Measurements from ENCODE around the gene PML.
"Not testable (repeated sequence)": the region's sequence is repeated elsewhere in the genome, so short reads cannot be mapped to it uniquely, and the experiment has no call there.

The PML gene

GRCh38 chr15:74053941-74054529 lies 59.5 kb downstream of the PML start:
- H3K9ac ChIP-seq (ENCODE audit: low read length): peak overlapping the region; percentile 30
- peak overlapping the region; percentile 22 for H3K4me3 ChIP-seq (ENCODE audit: low read length)
- peaks cover 19% of the 10 kb centered on the region for H3K4me1 ChIP-seq (ENCODE audit: control insufficient read depth, insufficient read depth, low read length)
- H3K27me3 ChIP-seq (ENCODE audit: control insufficient read depth, insufficient read depth, low read length): no peaks in the 10 kb centered on the region
- H3K36me3 ChIP-seq (ENCODE audit: control insufficient read depth, insufficient read depth, low read length): no peaks in the 10 kb centered on the region
- no peak overlapping the region for H3K27ac ChIP-seq (ENCODE audit: low read depth, low read length)

GRCh38 chr15:74055804-74056203 lies 61.3 kb downstream of the PML start:
- H3K4me3 ChIP-seq (ENCODE audit: low read length): no peak overlapping the region
- peaks cover 15% of the 10 kb centered on the region for H3K4me1 ChIP-seq (ENCODE audit: control insufficient read depth, insufficient read depth, low read length)
- no peaks in the 10 kb centered on the region for H3K27me3 ChIP-seq (ENCODE audit: control insufficient read depth, insufficient read depth, low read length)
- no peak overlapping the region for H3K9ac ChIP-seq (ENCODE audit: low read length)
- H3K36me3 ChIP-seq (ENCODE audit: control insufficient read depth, insufficient read depth, low read length): no peaks in the 10 kb centered on the region
- H3K27ac ChIP-seq (ENCODE audit: low read depth, low read length): no peak overlapping the region

DNA sequence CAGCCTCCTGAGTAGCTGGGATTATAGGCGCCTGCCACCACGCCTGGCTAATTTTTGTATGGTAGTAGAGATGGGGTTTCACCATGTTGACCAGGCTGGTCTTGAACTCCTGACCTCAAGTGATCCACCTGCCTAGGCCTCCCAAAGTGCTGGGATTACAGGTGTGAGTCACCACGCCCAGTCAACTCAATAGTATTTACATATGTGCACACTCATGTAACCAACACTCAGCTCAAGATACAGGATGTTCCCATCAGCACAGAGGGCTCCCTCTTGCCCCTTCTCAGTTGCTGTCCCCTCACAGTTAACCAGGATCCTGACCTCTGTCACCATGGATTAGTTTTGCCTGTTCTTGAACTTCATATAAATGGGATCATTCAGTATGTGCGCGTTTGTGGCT lies 61.8 kb downstream of the PML start:
- not testable (repeated sequence) for H3K4me3 ChIP-seq (ENCODE audit: low read length); H3K9ac ChIP-seq (ENCODE audit: low read length); H3K36me3 ChIP-seq (ENCODE audit: control insufficient read depth, insufficient read depth, low read length); H3K27ac ChIP-seq (ENCODE audit: low read depth, low read length); H3K27me3 ChIP-seq (ENCODE audit: control insufficient read depth, insufficient read depth, low read length)
- peaks cover 12% of the 10 kb centered on the region for H3K4me1 ChIP-seq (ENCODE audit: control insufficient read depth, insufficient read depth, low read length)

GRCh38 chr15:74059050-74059833 lies 64.7 kb downstream of the PML start:
- H3K4me3 ChIP-seq (ENCODE audit: low read length); H3K27me3 ChIP-seq (ENCODE audit: control insufficient read depth, insufficient read depth, low read length); H3K9ac ChIP-seq (ENCODE audit: low read length): not testable (repeated sequence)

DNA sequence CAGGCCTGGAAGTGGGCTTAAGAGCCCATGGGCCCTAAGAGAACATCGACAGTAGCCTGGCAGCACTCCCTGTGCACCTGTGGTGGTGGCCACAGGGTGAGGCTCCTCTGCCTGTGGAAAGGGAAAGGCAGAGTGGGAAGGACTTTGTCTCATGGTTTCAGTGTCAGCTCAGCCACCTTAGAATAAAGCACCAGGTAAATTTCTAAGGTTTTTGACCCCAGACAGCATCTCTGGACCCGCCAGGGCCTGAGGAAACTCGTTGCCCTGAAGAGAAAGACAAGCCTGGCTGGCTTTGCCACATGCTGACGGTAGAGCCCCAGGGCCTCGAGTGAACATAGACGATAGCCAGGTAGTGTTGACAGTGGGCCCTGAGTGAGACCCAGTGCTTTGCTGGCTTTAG lies 65.7 kb downstream of the PML start:
- Histone ChIP-seq H3K4me1 (ENCODE audit: control insufficient read depth, insufficient read depth, low read length) (no peaks in the 10 kb centered on the region), H3K27ac (ENCODE audit: low read depth, low read length) (no peak overlapping the region), H3K9ac (ENCODE audit: low read length) (no peak overlapping the region), H3K4me3 (ENCODE audit: low read length) (no peak overlapping the region), H3K27me3 (ENCODE audit: control insufficient read depth, insufficient read depth, low read length) (no peaks in the 10 kb centered on the region), H3K36me3 (ENCODE audit: control insufficient read depth, insufficient read depth, low read length) (no peaks in the 10 kb centered on the region)

More at GRCh38 chr15:74059050-74059833, 64.7 kb downstream of the PML start:
- H3K4me1 ChIP-seq (ENCODE audit: control insufficient read depth, insufficient read depth, low read length); H3K27ac ChIP-seq (ENCODE audit: low read depth, low read length); H3K36me3 ChIP-seq (ENCODE audit: control insufficient read depth, insufficient read depth, low read length): not testable (repeated sequence)

DNA sequence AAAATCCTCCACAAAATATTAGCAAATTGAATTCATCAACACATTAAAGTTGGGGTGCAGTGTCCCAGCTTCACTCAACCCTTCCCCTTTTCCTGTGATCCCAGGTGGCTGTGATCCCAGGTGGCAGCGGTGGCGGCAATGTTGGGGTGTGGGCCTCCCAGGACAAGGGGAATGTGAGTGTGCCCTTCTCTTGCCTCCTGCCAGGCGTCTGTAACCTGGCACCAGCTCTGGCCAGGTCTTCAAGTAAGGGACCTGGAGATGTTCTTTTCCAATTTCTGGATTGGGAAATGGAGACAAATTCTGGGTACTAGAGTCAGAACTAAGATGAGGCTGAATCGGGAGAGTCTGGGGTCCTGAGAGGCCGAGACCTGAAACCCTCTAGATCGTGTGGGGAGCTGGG lies 67.7 kb downstream of the PML start:
- Histone ChIP-seq H3K36me3 (ENCODE audit: control insufficient read depth, insufficient read depth, low read length) (no peaks in the 10 kb centered on the region), H3K9ac (ENCODE audit: low read length) (no peak overlapping the region), H3K4me1 (ENCODE audit: control insufficient read depth, insufficient read depth, low read length) (no peaks in the 10 kb centered on the region), H3K27ac (ENCODE audit: low read depth, low read length) (no peak overlapping the region), H3K27me3 (ENCODE audit: control insufficient read depth, insufficient read depth, low read length) (no peaks in the 10 kb centered on the region), H3K4me3 (ENCODE audit: low read length) (no peak overlapping the region)

DNA sequence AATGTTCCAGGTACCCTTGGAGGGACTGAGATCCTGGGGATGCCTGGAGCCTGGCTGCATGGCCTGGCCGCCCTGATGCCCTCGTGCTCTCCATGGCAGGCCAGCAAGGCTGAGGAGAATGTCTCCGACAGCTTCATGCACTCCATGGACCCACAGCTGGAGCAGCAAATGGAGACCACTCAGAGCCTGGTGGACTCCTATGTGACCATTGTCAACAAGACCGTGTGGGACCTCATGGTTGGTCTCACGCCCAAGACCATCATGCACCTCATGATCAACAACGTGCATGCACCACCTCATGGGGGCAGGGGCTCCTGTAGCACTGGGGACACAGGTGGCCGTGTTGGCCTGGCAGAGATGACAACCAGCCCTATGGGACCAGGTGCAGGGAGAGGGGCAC lies 68.2 kb downstream of the PML start:
- Histone ChIP-seq H3K36me3 (ENCODE audit: control insufficient read depth, insufficient read depth, low read length) (no peaks in the 10 kb centered on the region), H3K9ac (ENCODE audit: low read length) (no peak overlapping the region), H3K27me3 (ENCODE audit: control insufficient read depth, insufficient read depth, low read length) (no peaks in the 10 kb centered on the region), H3K27ac (ENCODE audit: low read depth, low read length) (no peak overlapping the region), H3K4me3 (ENCODE audit: low read length) (no peak overlapping the region), H3K4me1 (ENCODE audit: control insufficient read depth, insufficient read depth, low read length) (no peaks in the 10 kb centered on the region)

DNA sequence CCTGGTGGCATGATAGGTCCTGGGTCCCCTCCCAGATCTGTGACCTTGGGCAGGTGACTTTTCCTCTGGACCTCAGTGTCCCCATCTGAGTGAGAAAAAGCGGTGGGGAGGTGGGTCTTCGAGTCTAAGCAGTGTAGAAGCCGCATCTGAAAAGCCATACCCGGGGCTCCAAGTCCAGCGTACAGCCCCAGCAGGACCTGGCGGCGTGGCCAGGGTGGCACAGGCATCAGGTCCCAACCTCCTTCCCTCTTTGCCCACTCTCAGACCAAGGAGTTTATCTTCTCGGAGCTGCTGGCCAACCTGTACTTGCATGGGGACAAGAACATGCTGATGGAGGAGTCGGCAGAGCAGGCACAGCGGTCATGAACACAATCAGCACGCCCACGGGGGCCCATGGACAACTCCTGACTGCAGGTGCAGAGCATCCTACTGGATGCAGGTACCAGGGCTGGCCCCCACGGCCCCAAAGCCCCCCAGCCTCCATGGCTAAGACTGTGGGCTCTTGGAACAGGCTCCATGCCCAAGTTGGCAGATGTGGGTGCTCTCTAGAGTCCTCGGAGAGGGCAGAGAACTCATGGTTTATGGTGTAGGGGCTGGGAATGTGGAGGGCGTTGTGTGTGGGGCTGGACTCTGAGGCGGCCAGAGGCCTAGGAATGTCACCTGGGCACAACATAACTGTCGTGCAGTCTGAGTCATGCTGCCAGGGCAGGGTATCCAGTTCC lies 69.1 kb downstream of the PML start:
- not testable (repeated sequence) for H3K4me1 ChIP-seq (ENCODE audit: control insufficient read depth, insufficient read depth, low read length); H3K27ac ChIP-seq (ENCODE audit: low read depth, low read length); H3K36me3 ChIP-seq (ENCODE audit: control insufficient read depth, insufficient read depth, low read length); H3K27me3 ChIP-seq (ENCODE audit: control insufficient read depth, insufficient read depth, low read length); H3K4me3 ChIP-seq (ENCODE audit: low read length); H3K9ac ChIP-seq (ENCODE audit: low read length)

DNA sequence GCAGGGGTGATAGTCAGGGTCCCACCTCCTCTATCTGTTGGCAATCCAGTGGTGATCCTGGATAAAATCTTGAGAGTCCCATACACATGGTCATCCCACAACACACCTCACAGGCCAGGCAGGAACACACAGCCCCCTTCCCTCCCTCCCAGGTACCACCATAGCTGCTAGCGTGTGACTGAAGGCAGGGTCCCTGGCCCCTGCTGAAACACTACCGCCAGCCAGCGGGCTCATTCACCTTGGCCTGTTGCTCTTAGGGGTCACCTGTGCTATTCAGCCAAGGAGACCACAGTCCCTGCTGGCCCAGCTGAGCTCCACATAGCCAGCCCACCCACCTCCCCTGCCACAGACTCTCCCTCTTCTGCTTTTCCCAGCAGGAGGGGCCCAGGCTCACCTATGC lies 69.7 kb downstream of the PML start:
- not testable (repeated sequence) for H3K36me3 ChIP-seq (ENCODE audit: control insufficient read depth, insufficient read depth, low read length); H3K27me3 ChIP-seq (ENCODE audit: control insufficient read depth, insufficient read depth, low read length); H3K4me1 ChIP-seq (ENCODE audit: control insufficient read depth, insufficient read depth, low read length); H3K4me3 ChIP-seq (ENCODE audit: low read length); H3K9ac ChIP-seq (ENCODE audit: low read length); H3K27ac ChIP-seq (ENCODE audit: low read depth, low read length)

GRCh38 chr15:74064822-74065221 lies 70.3 kb downstream of the PML start:
- not testable (repeated sequence) for H3K27ac ChIP-seq (ENCODE audit: low read depth, low read length); H3K36me3 ChIP-seq (ENCODE audit: control insufficient read depth, insufficient read depth, low read length); H3K27me3 ChIP-seq (ENCODE audit: control insufficient read depth, insufficient read depth, low read length); H3K4me1 ChIP-seq (ENCODE audit: control insufficient read depth, insufficient read depth, low read length); H3K4me3 ChIP-seq (ENCODE audit: low read length); H3K9ac ChIP-seq (ENCODE audit: low read length)

DNA sequence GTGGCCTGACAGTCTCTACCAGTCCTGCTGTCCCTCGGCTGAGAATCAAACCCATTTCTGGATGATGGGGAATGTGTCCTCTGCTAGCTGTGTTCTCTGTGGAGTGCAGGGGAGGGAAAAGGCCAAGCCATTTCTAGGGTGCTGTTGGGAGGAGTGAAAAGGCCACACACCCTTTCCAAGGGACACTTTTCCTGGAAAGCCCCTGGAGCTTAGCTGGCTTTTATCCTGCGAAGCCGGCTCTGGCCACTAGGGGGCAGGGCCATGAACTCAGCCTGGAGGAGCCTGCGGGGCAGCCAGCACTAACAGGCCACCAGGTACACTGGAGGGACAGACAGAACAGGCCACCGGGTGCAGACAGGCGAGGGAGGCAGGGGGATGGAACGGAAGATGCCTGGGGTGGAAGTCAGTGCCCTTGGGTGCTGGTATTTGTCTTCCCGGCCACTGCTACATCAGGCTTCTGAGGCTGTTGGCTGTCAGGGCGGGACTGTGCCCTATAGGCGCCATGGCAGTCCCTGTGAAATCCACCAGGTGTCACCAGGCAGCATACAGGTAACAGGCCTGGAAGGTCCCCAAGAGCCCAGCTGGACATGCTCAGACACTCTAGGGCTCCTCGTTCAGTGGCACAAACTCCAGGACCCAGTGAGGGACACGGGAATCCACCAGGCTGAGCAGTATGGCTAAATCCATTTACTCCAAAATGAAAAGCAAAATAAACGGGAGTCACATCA lies 71.3 kb downstream of the PML start:
- H3K9ac ChIP-seq (ENCODE audit: low read length); H3K27me3 ChIP-seq (ENCODE audit: control insufficient read depth, insufficient read depth, low read length); H3K4me3 ChIP-seq (ENCODE audit: low read length); H3K4me1 ChIP-seq (ENCODE audit: control insufficient read depth, insufficient read depth, low read length); H3K27ac ChIP-seq (ENCODE audit: low read depth, low read length); H3K36me3 ChIP-seq (ENCODE audit: control insufficient read depth, insufficient read depth, low read length): not testable (repeated sequence)

DNA sequence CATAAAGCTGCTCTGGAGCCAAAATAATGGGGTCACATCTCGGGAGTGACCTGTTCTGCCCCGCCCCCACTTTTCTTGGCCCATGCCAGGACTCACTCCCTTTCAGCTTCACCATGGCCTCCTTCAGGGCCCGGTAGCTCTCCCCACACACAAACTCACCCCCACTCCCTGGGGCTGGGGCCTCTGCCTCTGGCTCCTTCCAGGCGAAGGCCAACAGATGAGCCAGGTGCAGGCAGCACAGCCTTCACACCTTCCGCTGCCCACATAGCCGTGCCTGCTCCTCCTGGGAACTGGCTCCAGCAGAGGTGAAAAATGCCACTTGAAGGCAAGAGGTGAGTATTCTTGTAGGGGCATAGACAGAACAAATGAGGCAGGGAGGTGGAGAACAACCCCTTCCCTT lies 77.1 kb downstream of the PML start:
- H3K4me3 ChIP-seq (ENCODE audit: low read length); H3K9ac ChIP-seq (ENCODE audit: low read length); H3K27me3 ChIP-seq (ENCODE audit: control insufficient read depth, insufficient read depth, low read length); H3K4me1 ChIP-seq (ENCODE audit: control insufficient read depth, insufficient read depth, low read length); H3K27ac ChIP-seq (ENCODE audit: low read depth, low read length); H3K36me3 ChIP-seq (ENCODE audit: control insufficient read depth, insufficient read depth, low read length): not testable (repeated sequence)

All from rectal smooth muscle tissue (tissue), 1 donor.